Measurements from ENCODE around the gene HSPH1.

HSPH1 gene

GRCh38 chr13:31174018-31174417 lies 12.3 kb upstream of the HSPH1 start:
- no peak overlapping the region for H3K27ac ChIP-seq
- in situ Hi-C loops (cut with HindIII; ENCODE audit: low pct_ligation_motif_present, low sequenced_read_pairs), result no loop called here
- DNase-seq, result peak; percentile 10
- TF ChIP-seq CTCF (IDR thresholded peaks at IDR 0.05; ENCODE audit: low read depth, low read length, missing control alignments), result peak; percentile 42
- H3K36me3 ChIP-seq (replicated peaks), result no peaks in the 10 kb centered on the region
- H3K27me3 ChIP-seq (replicated peaks), result no peaks in the 10 kb centered on the region
- H3K4me3 ChIP-seq (ENCODE audit: low read depth, low read length), result no peak overlapping the region

DNA sequence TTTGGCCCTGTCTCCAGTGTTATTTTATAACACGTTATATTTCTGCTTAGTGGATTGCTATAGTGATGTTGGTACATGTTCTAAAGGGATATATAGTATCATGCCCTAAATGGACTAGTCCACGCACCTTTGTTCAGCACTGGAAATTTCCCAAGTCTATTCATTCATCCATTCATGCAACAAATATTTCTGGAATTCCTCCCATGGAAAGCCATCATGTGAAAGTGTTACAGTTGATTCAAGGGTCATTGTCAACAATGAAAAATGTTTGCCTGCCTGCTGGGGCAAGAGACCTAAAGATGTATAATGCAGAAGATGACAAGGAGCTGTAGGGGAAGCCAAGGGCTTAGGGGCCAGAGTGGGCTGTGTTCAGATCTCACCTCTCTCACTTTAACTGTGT lies 10.8 kb upstream of the HSPH1 start:
- peak overlapping the region; percentile 46 for H3K27ac ChIP-seq
- peak; percentile 77 for DNase-seq

GRCh38 chr13:31172001-31172400 lies 10.3 kb upstream of the HSPH1 start:
- Histone ChIP-seq H3K36me3 (replicated peaks) (no peaks in the 10 kb centered on the region), H3K27me3 (replicated peaks) (no peaks in the 10 kb centered on the region), H3K27ac (peak overlapping the region; percentile 46), H3K4me3 (ENCODE audit: low read depth, low read length) (no peak overlapping the region)
- DNase-seq, result peak; percentile 16
- TF ChIP-seq CTCF (IDR thresholded peaks at IDR 0.05; ENCODE audit: low read depth, low read length, missing control alignments), result no peak
- in situ Hi-C loops (cut with HindIII; ENCODE audit: low pct_ligation_motif_present, low sequenced_read_pairs), result no loop called here

More for the DNA sequence above, 10.8 kb upstream of the HSPH1 start:
- no peaks in the 10 kb centered on the region for H3K36me3 ChIP-seq (replicated peaks)
- H3K4me3 ChIP-seq (ENCODE audit: low read depth, low read length), result no peak overlapping the region
- H3K27me3 ChIP-seq (replicated peaks), result no peaks in the 10 kb centered on the region
- no peak for TF ChIP-seq CTCF (IDR thresholded peaks at IDR 0.05; ENCODE audit: low read depth, low read length, missing control alignments)
- in situ Hi-C loops (cut with HindIII; ENCODE audit: low pct_ligation_motif_present, low sequenced_read_pairs), result no loop called here

- in situ Hi-C loops (cut with HindIII; ENCODE audit: low pct_ligation_motif_present, low sequenced_read_pairs), result no loop called here
- no peak for TF ChIP-seq CTCF (IDR thresholded peaks at IDR 0.05; ENCODE audit: low read depth, low read length, missing control alignments)
- DNase-seq, result no peak
- Histone ChIP-seq H3K4me3 (ENCODE audit: low read depth, low read length) (no peak overlapping the region), H3K27me3 (replicated peaks) (no peaks in the 10 kb centered on the region), H3K27ac (no peak overlapping the region), H3K36me3 (replicated peaks) (no peaks in the 10 kb centered on the region)
Measured at GRCh38 chr13:31168736-31169135, 7.0 kb upstream of the HSPH1 start.

DNA sequence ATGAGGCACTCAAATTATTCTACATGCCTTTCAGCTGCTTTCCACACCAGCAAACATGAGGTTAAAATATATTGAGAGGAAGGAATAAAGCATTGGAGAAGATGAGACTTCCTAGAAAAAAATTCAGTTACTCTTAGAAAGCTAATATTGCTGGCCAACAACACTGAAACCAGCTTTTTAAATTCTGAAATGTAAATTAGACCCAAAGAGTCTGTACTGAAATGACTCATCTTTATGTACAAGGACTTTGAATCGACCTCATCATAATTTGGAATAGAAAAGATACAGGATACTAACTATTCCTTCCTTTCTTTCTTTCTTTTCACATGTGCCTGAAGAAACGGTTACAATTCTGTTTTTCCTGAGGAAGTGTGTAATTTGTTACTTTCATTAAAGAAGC lies 6.5 kb upstream of the HSPH1 start:
- H3K27ac ChIP-seq, result no peak overlapping the region
- H3K36me3 ChIP-seq (replicated peaks), result no peaks in the 10 kb centered on the region
- in situ Hi-C loops (cut with HindIII; ENCODE audit: low pct_ligation_motif_present, low sequenced_read_pairs), result no loop called here
- TF ChIP-seq CTCF (IDR thresholded peaks at IDR 0.05; ENCODE audit: low read depth, low read length, missing control alignments), result no peak
- no peak overlapping the region for H3K4me3 ChIP-seq (ENCODE audit: low read depth, low read length)
- no peaks in the 10 kb centered on the region for H3K27me3 ChIP-seq (replicated peaks)
- DNase-seq, result no peak

DNA sequence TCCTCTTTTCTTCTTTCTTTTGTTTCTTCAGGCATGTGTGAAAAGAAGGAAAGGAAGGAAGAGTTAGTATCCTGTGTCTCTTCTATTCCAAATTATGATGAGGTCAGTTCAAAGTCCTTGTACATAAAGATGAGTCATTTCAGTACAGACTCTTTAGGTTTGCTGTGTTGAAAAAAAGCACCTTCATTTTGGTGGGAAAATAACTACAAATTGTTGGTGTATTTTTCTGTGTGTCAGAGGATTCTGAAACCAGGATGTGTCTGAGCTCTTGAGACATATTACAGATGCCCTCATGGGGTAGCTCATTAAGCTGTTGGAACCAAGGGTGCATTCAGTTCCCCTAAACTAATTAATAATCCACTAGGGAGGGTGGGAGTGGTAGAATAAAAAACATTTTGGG lies 5.8 kb upstream of the HSPH1 start:
- no peaks in the 10 kb centered on the region for H3K27me3 ChIP-seq (replicated peaks)
- no peak for DNase-seq
- H3K36me3 ChIP-seq (replicated peaks), result no peaks in the 10 kb centered on the region
- no peak overlapping the region for H3K27ac ChIP-seq
- no peak for TF ChIP-seq CTCF (IDR thresholded peaks at IDR 0.05; ENCODE audit: low read depth, low read length, missing control alignments)
- no peak overlapping the region for H3K4me3 ChIP-seq (ENCODE audit: low read depth, low read length)
- in situ Hi-C loops (cut with HindIII; ENCODE audit: low pct_ligation_motif_present, low sequenced_read_pairs), result no loop called here
